GM19463 (cell line): ENCODE data around the gene NHLRC3.
A peak's percentile ranks its signal among the peaks of the same experiment; 100 is the strongest.
"Not testable (repeated sequence)": the region's sequence is repeated elsewhere in the genome, so short reads cannot be mapped to it uniquely, and the experiment has no call there.

ENCODE experiments used
- ATAC-seq: cut with Tn5 transposase; IDR thresholded peaks from one replicate; pipeline ENCODE4 v1.9.1; 2021; ENCODE audit warnings: mild to moderate bottlenecking, moderate library complexity; ENCODE audit not compliant: unreplicated experiment

Gene NHLRC3

GRCh38 chr13:39037880-39038568, at the start of gene NHLRC3, which contains the start of gene PROSER1:
NHLRC3 (plus strand) TSS chr13:39038456; CDS start chr13:39038640, 184 bp downstream.
PROSER1 (minus strand) TSS chr13:39038089; CDS start chr13:39037242, 847 bp downstream.
- peak; percentile 66 for ATAC-seq

- no peak for ATAC-seq
Measured at GRCh38 chr13:38990693-38991092, 47.6 kb upstream of the NHLRC3 start, which contains the start of gene STOML3. STOML3 (minus strand) TSS chr13:38990831; CDS start chr13:38990721, 110 bp downstream.

GRCh38 chr13:38993381-38993780, 44.9 kb upstream of the NHLRC3 start:
- no peak for ATAC-seq

- no peak for ATAC-seq
Measured at GRCh38 chr13:38998739-38999138, 39.5 kb upstream of the NHLRC3 start.

GRCh38 chr13:39006371-39007111, 31.7 kb upstream of the NHLRC3 start:
- not testable (repeated sequence) for ATAC-seq

GRCh38 chr13:39012608-39013007, 25.6 kb upstream of the NHLRC3 start:
- ATAC-seq, result no peak

- ATAC-seq, result no peak
Measured at GRCh38 chr13:39013462-39013861, 24.8 kb upstream of the NHLRC3 start.

- peak; percentile 90 for ATAC-seq
Measured at GRCh38 chr13:39016087-39016486, 22.2 kb upstream of the NHLRC3 start.

- peak; percentile 77 for ATAC-seq
Measured at GRCh38 chr13:39016787-39017186, 21.5 kb upstream of the NHLRC3 start.

GRCh38 chr13:39020853-39021462, 17.3 kb upstream of the NHLRC3 start:
- ATAC-seq, result no peak

GRCh38 chr13:39023316-39023715, 14.9 kb upstream of the NHLRC3 start:
- no peak for ATAC-seq

- no peak for ATAC-seq
Measured at GRCh38 chr13:39023761-39024160, 14.5 kb upstream of the NHLRC3 start.

GRCh38 chr13:39025433-39025839, 12.8 kb upstream of the NHLRC3 start:
- no peak for ATAC-seq

- no peak for ATAC-seq
Measured at GRCh38 chr13:39032150-39032549, 6.1 kb upstream of the NHLRC3 start.

- ATAC-seq, result no peak
Measured at GRCh38 chr13:39034085-39034484, 4.2 kb upstream of the NHLRC3 start.

GRCh38 chr13:39035204-39035603, 3.1 kb upstream of the NHLRC3 start:
- no peak for ATAC-seq

- no peak for ATAC-seq
Measured at GRCh38 chr13:39035799-39036198, 2.5 kb upstream of the NHLRC3 start.

GRCh38 chr13:39036212-39036611, 2.0 kb upstream of the NHLRC3 start:
- ATAC-seq, result no peak

GRCh38 chr13:39037410-39037879, 811 bp upstream of the NHLRC3 start:
- ATAC-seq, result peak; percentile 23

- ATAC-seq, result peak; percentile 32
Measured at GRCh38 chr13:39038569-39039030, 344 bp downstream of the NHLRC3 start.

- no peak for ATAC-seq
Measured at GRCh38 chr13:39039041-39039440, 785 bp downstream of the NHLRC3 start.
